Measurements from ENCODE around the gene EFEMP2.

EFEMP2 gene

DNA sequence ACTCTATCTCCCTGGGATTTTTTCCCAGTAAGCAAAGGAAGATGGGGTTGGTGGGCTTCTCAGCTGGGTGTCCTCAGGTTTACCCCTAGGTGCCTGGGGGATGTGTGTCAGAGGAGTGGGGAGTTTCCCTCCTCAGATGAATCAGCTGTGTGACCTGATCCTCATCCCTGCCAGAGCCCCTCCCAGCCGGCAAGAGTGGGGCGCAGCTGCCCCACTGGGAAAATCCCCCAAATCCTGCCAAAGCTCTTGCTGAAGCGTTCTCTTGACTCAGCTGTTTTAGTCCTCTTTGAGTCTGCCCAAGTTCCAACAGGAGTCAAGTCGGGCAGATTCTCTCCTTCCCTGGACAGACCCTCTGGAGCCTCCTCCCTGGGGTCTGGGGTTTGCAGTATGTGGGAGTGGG lies 40.2 kb upstream of the EFEMP2 start:
- no peak for DNase-seq (ENCODE audit: low read depth, low spot score)
- Histone ChIP-seq H3K4me1 (ENCODE audit: insufficient read depth, insufficient read length) (peaks cover 33% of the 10 kb centered on the region), H3K9ac (ENCODE audit: insufficient read length, low read depth) (peak overlapping the region; percentile 53), H3K9me3 (ENCODE audit: insufficient read depth, low read length) (no peaks in the 10 kb centered on the region), H3K4me3 (ENCODE audit: insufficient read length, low read depth) (no peak overlapping the region), H3K36me3 (ENCODE audit: insufficient read depth, insufficient read length, low read length) (peaks cover 12% of the 10 kb centered on the region), H3K27me3 (ENCODE audit: insufficient read depth, insufficient read length) (no peaks in the 10 kb centered on the region)
- TF ChIP-seq YY1 (IDR thresholded peaks at IDR 0.05; ENCODE audit: insufficient read depth, insufficient read length) (no peak), SUZ12 (IDR thresholded peaks at IDR 0.05; ENCODE audit: extremely low read depth, insufficient read depth, insufficient read length) (no peak), ZNF274 (IDR thresholded peaks at IDR 0.05; ENCODE audit: low read depth, low read length) (no peak)

- no peaks in the 10 kb centered on the region for H3K9me3 ChIP-seq (ENCODE audit: insufficient read depth, low read length)
- peaks cover 3% of the 10 kb centered on the region for H3K36me3 ChIP-seq (ENCODE audit: insufficient read depth, insufficient read length, low read length)
- peak overlapping the region; percentile 71 for H3K9ac ChIP-seq (ENCODE audit: insufficient read length, low read depth)
- peak; percentile 64 for DNase-seq (ENCODE audit: low read depth, low spot score)
- no peak overlapping the region for H3K4me3 ChIP-seq (ENCODE audit: insufficient read length, low read depth)
- TF ChIP-seq SUZ12 (IDR thresholded peaks at IDR 0.05; ENCODE audit: extremely low read depth, insufficient read depth, insufficient read length) (no peak), YY1 (IDR thresholded peaks at IDR 0.05; ENCODE audit: insufficient read depth, insufficient read length) (no peak), ZNF274 (IDR thresholded peaks at IDR 0.05; ENCODE audit: low read depth, low read length) (no peak)
- peaks cover 24% of the 10 kb centered on the region for H3K4me1 ChIP-seq (ENCODE audit: insufficient read depth, insufficient read length)
- H3K27me3 ChIP-seq (ENCODE audit: insufficient read depth, insufficient read length): no peaks in the 10 kb centered on the region
These were observed 39.3 kb upstream of the EFEMP2 start for GRCh38 chr11:65911682-65912568.

DNA sequence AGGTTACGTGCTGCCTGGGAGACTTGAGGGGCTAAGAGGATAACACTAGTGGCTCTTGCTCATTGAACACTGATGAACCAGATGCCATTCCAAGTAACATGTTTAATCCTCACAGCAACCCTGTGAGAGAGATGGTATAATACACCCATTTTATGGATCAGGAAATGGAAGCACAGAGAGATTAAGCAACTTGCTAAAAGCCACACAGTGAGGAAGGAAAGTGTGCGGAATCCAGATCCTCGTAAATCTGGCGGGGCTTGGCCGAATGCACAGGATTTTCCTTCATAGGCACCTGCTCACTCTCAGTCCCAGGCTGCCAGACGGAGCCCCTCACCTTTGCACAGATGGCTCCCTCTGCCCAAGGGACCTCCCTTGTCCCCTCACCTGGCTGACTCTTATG lies 35.3 kb upstream of the EFEMP2 start:
- Histone ChIP-seq H3K36me3 (ENCODE audit: insufficient read depth, insufficient read length, low read length) (no peaks in the 10 kb centered on the region), H3K9me3 (ENCODE audit: insufficient read depth, low read length) (no peaks in the 10 kb centered on the region), H3K27me3 (ENCODE audit: insufficient read depth, insufficient read length) (no peaks in the 10 kb centered on the region), H3K4me3 (ENCODE audit: insufficient read length, low read depth) (no peak overlapping the region), H3K4me1 (ENCODE audit: insufficient read depth, insufficient read length) (peaks cover 11% of the 10 kb centered on the region), H3K9ac (ENCODE audit: insufficient read length, low read depth) (no peak overlapping the region)
- DNase-seq (ENCODE audit: low read depth, low spot score): no peak
- TF ChIP-seq ZNF274 (IDR thresholded peaks at IDR 0.05; ENCODE audit: low read depth, low read length) (no peak), SUZ12 (IDR thresholded peaks at IDR 0.05; ENCODE audit: extremely low read depth, insufficient read depth, insufficient read length) (no peak), YY1 (IDR thresholded peaks at IDR 0.05; ENCODE audit: insufficient read depth, insufficient read length) (no peak)

- no peak for DNase-seq (ENCODE audit: low read depth, low spot score)
- no peak for TF ChIP-seq ZNF274 (IDR thresholded peaks at IDR 0.05; ENCODE audit: low read depth, low read length)
- TF ChIP-seq SUZ12 (IDR thresholded peaks at IDR 0.05; ENCODE audit: extremely low read depth, insufficient read depth, insufficient read length): no peak
- TF ChIP-seq YY1 (IDR thresholded peaks at IDR 0.05; ENCODE audit: insufficient read depth, insufficient read length): no peak
- Histone ChIP-seq H3K9me3 (ENCODE audit: insufficient read depth, low read length) (no peaks in the 10 kb centered on the region), H3K27me3 (ENCODE audit: insufficient read depth, insufficient read length) (peaks cover 6% of the 10 kb centered on the region), H3K9ac (ENCODE audit: insufficient read length, low read depth) (no peak overlapping the region), H3K36me3 (ENCODE audit: insufficient read depth, insufficient read length, low read length) (no peaks in the 10 kb centered on the region), H3K4me1 (ENCODE audit: insufficient read depth, insufficient read length) (peaks cover 8% of the 10 kb centered on the region), H3K4me3 (ENCODE audit: insufficient read length, low read depth) (no peak overlapping the region)
These were observed 34.0 kb upstream of the EFEMP2 start for GRCh38 chr11:65906602-65907001.

- TF ChIP-seq ZNF274 (IDR thresholded peaks at IDR 0.05; ENCODE audit: low read depth, low read length) (no peak), YY1 (IDR thresholded peaks at IDR 0.05; ENCODE audit: insufficient read depth, insufficient read length) (no peak)
- no peaks in the 10 kb centered on the region for H3K9me3 ChIP-seq (ENCODE audit: insufficient read depth, low read length)
- peaks cover 30% of the 10 kb centered on the region for H3K27me3 ChIP-seq (ENCODE audit: insufficient read depth, insufficient read length)
- H3K9ac ChIP-seq (ENCODE audit: insufficient read length, low read depth): peak overlapping the region; percentile 12
- DNase-seq (ENCODE audit: low read depth, low spot score): no peak
- H3K4me3 ChIP-seq (ENCODE audit: insufficient read length, low read depth): no peak overlapping the region
- no peaks in the 10 kb centered on the region for H3K36me3 ChIP-seq (ENCODE audit: insufficient read depth, insufficient read length, low read length)
- peaks cover 5% of the 10 kb centered on the region for H3K4me1 ChIP-seq (ENCODE audit: insufficient read depth, insufficient read length)
These were observed 31.1 kb upstream of the EFEMP2 start for GRCh38 chr11:65903715-65904114.

DNA sequence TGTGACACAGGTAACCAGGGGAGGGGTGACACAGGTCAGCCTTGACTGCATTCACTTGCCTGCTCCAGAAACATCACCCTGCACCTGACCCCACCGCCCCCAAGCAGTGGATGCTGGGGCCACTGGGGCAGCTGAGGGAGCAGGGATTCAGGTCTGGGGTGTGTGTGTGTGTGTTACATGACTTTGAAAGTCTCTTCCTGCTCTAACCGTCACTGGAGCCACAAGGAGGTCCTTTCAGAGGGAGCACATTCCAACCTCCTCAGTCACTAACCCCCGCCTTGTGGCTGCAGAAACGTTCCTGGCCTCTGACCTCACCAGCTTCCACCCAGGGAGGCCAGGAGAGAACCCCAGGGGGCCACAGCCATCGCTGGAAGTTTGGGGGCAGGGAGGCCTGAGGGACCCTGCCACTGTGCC lies 30.5 kb upstream of the EFEMP2 start:
- no peak for DNase-seq (ENCODE audit: low read depth, low spot score)
- Histone ChIP-seq H3K4me3 (ENCODE audit: insufficient read length, low read depth) (no peak overlapping the region), H3K9ac (ENCODE audit: insufficient read length, low read depth) (peak overlapping the region; percentile 65), H3K4me1 (ENCODE audit: insufficient read depth, insufficient read length) (peaks cover 5% of the 10 kb centered on the region), H3K9me3 (ENCODE audit: insufficient read depth, low read length) (no peaks in the 10 kb centered on the region), H3K27me3 (ENCODE audit: insufficient read depth, insufficient read length) (peaks cover 35% of the 10 kb centered on the region), H3K36me3 (ENCODE audit: insufficient read depth, insufficient read length, low read length) (peaks cover 5% of the 10 kb centered on the region)
- no peak for TF ChIP-seq SUZ12 (IDR thresholded peaks at IDR 0.05; ENCODE audit: extremely low read depth, insufficient read depth, insufficient read length)
- TF ChIP-seq ZNF274 (IDR thresholded peaks at IDR 0.05; ENCODE audit: low read depth, low read length): no peak
- no peak for TF ChIP-seq YY1 (IDR thresholded peaks at IDR 0.05; ENCODE audit: insufficient read depth, insufficient read length)

DNA sequence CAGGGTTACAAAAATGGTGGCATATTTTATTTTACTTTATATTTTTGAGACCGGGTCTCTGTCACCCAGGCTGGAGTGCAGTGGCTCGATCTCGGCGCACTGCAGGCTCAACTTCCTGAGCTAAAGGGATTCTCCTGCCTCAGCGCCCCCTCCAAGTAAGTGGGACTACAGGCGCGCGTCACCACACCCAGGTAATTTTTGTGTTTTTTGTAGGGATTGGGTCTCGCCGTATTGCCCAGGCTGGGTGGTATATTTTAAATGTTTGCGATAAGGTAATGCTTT lies 28.2 kb upstream of the EFEMP2 start:
- Histone ChIP-seq H3K9ac (ENCODE audit: insufficient read length, low read depth) (no peak overlapping the region), H3K9me3 (ENCODE audit: insufficient read depth, low read length) (no peaks in the 10 kb centered on the region), H3K36me3 (ENCODE audit: insufficient read depth, insufficient read length, low read length) (peaks cover 25% of the 10 kb centered on the region), H3K4me3 (ENCODE audit: insufficient read length, low read depth) (no peak overlapping the region), H3K4me1 (ENCODE audit: insufficient read depth, insufficient read length) (peaks cover 5% of the 10 kb centered on the region), H3K27me3 (ENCODE audit: insufficient read depth, insufficient read length) (peaks cover 35% of the 10 kb centered on the region)
- TF ChIP-seq ZNF274 (IDR thresholded peaks at IDR 0.05; ENCODE audit: low read depth, low read length): no peak
- TF ChIP-seq YY1 (IDR thresholded peaks at IDR 0.05; ENCODE audit: insufficient read depth, insufficient read length): no peak
- TF ChIP-seq SUZ12 (IDR thresholded peaks at IDR 0.05; ENCODE audit: extremely low read depth, insufficient read depth, insufficient read length): no peak
- DNase-seq (ENCODE audit: low read depth, low spot score): no peak
